Stimulated activated naive CD8-positive, alpha-beta T cell treated with anti-CD3 and anti-CD28 coated beads, Interleukin-15, Interleukin-2, amounts not matched to agents 100 ng/mL and 50 ng/mL, for 24 hours (primary cell): ENCODE results near the gene MKNK2.

Experiments used
- H3K27ac Mint-ChIP-seq: one replicate; pipeline ENCODE4 v1.8.0; 2021; ENCODE audit warnings: mild to moderate bottlenecking, mixed read lengths
- H3K27me3 Mint-ChIP-seq: one replicate; pipeline ENCODE4 v1.8.0; 2021; ENCODE audit warnings: mixed read lengths
- H3K36me3 Mint-ChIP-seq: one replicate; pipeline ENCODE4 v1.8.0; 2021; ENCODE audit warnings: low read depth, mixed read lengths
- H3K4me1 Mint-ChIP-seq: one replicate; pipeline ENCODE4 v1.8.0; 2021; ENCODE audit warnings: low read depth, mixed read lengths
- H3K4me3 Mint-ChIP-seq: one replicate; pipeline ENCODE4 v1.8.0; 2021; ENCODE audit warnings: mild to moderate bottlenecking, mixed read lengths
- H3K9me3 Mint-ChIP-seq: one replicate; pipeline ENCODE4 v1.8.0; 2021; ENCODE audit warnings: mixed read lengths

MKNK2 gene

DNA sequence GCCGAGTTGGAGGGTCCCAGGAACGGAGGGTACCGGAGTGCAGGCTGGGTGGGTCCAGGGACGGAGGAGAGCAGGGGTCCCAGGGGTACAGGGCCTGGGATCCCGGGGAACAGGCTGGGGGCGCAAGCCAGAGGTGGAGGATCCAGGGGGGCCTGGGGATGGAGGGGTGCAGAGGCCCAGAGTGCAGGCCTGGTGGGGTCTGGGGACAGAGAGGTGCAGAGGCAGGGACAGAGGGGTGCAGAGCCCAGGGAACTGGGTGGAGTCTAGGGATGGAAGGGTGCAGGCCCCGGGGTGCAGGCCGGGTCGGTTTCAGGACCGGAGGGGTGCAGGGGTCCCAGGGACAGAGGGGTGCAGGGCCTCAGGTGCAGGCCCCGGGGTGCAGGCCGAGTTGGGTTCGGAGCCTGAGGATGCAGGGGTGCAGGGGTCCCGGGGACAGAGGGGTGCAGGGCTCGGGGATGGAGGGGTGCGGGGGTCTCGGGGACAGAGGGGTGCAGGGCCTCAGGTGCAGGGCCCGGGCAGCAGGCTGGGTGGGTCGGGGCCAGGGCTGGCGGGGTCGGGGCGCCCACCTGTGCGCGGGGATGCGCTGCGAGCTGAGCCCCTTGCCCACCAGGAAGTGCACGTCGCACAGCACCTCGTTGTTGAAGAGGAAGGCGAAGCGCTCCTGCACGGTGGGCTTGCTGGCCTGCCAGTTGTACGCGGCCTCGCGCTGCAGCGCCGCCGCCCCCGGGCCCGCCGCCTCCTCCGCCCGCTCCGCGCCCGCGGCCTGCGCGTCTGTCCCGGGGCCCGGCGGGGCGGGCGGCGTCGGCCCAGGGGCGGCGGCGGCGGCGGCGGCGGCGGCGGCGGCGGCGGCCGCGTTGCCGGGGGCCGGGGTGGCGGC, 36.1 kb downstream of the MKNK2 start:
- Mint-ChIP-seq H3K4me1 (peaks cover 12% of the 10 kb centered on the region), H3K27ac (no peak overlapping the region), H3K36me3 (no peaks in the 10 kb centered on the region), H3K4me3 (peak overlapping the region; percentile 53), H3K9me3 (no peaks in the 10 kb centered on the region), H3K27me3 (no peaks in the 10 kb centered on the region)

DNA sequence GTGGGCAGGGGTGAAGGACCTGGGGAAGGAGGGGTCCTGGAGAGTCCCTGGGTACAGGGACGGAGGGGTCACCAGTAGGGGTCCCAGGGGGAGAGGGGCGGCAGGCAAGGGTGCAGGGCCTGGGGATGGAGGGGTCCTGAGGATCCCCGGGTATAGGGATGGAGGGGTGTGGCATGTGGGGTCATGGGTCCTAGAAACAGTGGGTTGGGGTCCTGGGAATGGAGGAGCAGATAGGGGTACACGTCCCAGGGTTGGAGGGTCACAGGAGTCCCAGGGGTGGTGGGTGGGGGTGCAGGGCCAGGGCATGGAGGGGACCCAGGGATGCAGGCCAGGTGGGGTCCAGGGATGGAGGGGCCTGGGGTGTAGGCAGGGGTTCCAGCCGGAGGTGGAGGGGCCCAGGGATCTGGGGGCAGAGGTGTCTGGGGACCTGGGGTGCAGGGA, 36.9 kb downstream of the MKNK2 start:
- H3K4me1 Mint-ChIP-seq: peaks cover 6% of the 10 kb centered on the region
- H3K27me3 Mint-ChIP-seq: no peaks in the 10 kb centered on the region
- H3K27ac Mint-ChIP-seq: no peak overlapping the region
- no peaks in the 10 kb centered on the region for H3K9me3 Mint-ChIP-seq
- no peak overlapping the region for H3K4me3 Mint-ChIP-seq
- H3K36me3 Mint-ChIP-seq: no peaks in the 10 kb centered on the region

DNA sequence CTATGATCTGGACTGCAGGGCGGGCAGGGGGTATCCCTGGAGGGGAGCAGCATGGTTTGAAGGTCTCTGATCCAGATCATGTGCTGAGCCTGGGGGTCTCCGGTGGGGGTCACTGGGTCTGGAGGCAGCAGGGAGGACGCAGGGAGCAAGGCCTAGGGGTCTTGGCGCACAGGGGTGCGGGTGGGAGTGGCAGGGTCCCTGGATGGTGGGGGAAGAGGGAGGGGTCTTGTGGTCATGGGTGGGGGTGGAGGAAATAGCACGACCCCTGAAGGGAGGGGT, 37.4 kb downstream of the MKNK2 start:
- peaks cover 6% of the 10 kb centered on the region for H3K4me1 Mint-ChIP-seq
- H3K36me3 Mint-ChIP-seq: no peaks in the 10 kb centered on the region
- H3K9me3 Mint-ChIP-seq: no peaks in the 10 kb centered on the region
- no peak overlapping the region for H3K27ac Mint-ChIP-seq
- H3K27me3 Mint-ChIP-seq: no peaks in the 10 kb centered on the region
- H3K4me3 Mint-ChIP-seq: no peak overlapping the region

DNA sequence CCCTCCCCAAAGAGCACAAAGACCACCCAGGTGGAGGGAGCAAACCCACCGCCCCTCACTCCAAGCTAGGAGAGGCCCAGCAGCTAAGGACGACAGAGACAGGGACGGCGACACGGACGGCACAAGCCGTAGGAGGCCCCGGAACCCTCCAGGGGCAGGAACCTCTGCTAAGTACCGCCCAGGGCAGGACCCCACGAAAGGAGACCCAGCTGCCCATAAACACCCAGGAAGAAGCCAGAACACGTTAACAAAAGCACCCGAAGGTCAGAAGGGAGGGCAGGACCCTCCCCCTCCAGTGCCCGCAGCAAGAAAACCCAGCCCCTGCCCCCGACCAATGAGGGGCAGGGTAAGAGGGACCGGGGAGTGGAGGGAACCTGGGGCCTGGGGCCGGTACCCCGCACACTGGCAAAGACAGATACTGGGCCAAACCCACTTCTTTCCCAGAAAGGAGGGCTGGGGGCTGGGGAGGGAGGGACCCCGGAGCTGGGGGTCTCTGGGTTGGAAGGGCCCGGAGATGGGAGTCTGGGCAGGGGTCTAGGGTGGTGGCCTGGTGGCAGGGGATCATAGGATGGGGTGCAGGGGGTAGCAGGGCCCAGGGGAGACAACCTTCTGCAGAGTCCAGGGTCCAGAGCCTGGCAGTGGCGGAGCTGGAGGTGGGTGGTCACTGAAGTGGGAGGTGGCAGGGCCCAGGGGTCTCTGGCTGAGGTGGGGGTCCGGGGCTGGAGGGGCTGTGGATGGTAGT, 37.9 kb downstream of the MKNK2 start:
- Mint-ChIP-seq H3K27ac (no peak overlapping the region), H3K4me3 (no peak overlapping the region), H3K9me3 (no peaks in the 10 kb centered on the region), H3K36me3 (no peaks in the 10 kb centered on the region), H3K27me3 (no peaks in the 10 kb centered on the region), H3K4me1 (peaks cover 6% of the 10 kb centered on the region)

DNA sequence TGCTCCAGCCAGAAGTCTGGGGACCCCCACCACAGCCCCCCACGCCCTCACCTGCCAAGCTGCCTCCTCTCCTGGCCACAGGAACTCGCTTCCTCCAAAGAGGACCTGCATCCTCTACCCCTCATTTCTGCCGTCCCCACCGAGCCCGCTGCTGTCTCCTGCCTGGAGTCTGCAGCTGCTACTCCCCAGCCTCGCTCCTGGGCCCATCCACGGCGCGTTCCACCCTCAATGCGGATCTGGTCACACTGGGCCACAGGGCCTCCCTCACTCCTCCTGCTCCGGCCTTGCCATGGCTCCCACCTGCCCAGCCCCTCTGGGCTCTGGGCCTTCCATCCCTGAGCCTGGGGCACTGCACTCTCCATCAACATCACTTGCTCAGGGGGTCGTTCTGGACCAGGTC, 39.9 kb downstream of the MKNK2 start:
- H3K4me1 Mint-ChIP-seq: peaks cover 2% of the 10 kb centered on the region
- H3K27ac Mint-ChIP-seq: no peak overlapping the region
- no peaks in the 10 kb centered on the region for H3K36me3 Mint-ChIP-seq
- H3K4me3 Mint-ChIP-seq: no peak overlapping the region
- no peaks in the 10 kb centered on the region for H3K9me3 Mint-ChIP-seq
- no peaks in the 10 kb centered on the region for H3K27me3 Mint-ChIP-seq

DNA sequence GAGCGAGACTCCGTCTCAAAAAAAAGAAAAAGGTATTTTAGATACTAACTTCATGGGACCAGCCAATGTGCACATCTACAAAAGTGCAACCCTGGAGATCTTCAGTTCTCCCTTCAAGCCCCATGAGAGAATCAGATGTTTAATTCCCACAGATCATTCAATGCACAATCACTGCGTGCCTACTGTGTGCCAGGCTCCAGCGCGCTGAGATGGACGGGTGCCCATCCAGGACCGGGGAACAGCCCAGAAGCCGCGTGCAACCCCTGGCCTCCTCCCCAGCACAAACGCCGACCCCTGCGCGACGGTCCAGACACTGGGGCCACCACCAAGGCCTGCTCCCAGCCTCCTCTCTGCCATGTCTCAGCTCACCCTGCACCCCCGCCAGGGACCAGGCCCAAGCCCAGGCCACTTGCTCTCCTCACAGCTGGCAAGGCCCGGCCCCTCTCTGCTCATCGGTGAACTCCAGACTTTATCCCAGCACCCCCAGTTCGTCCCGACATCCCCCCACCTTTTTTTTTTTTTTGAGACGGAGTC, 40.8 kb downstream of the MKNK2 start:
- Mint-ChIP-seq H3K4me1 (no peaks in the 10 kb centered on the region), H3K9me3 (no peaks in the 10 kb centered on the region), H3K4me3 (no peak overlapping the region), H3K27me3 (no peaks in the 10 kb centered on the region), H3K36me3 (no peaks in the 10 kb centered on the region), H3K27ac (no peak overlapping the region)

DNA sequence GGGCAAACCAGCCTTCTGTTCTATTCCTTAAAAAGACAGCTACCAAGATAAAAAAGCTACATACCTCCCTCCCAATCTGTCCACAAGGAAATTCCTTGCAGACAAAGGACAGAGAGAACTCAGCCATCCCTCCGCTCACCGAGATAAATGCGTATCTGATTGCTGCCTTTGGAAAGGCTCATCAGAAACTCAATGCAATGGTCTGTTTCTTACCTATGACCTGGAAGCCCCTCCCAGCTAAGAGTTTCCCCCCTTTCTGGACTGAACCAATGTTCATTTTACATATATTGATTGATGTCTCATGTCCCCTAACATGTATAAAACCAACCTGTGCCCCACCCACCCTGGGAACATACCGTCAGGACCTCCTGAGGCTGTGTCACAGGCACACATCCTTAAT, 47.2 kb downstream of the MKNK2 start:
- Mint-ChIP-seq H3K4me3 (no peak overlapping the region), H3K27ac (no peak overlapping the region), H3K9me3 (no peaks in the 10 kb centered on the region), H3K36me3 (no peaks in the 10 kb centered on the region), H3K27me3 (no peaks in the 10 kb centered on the region), H3K4me1 (no peaks in the 10 kb centered on the region)

DNA sequence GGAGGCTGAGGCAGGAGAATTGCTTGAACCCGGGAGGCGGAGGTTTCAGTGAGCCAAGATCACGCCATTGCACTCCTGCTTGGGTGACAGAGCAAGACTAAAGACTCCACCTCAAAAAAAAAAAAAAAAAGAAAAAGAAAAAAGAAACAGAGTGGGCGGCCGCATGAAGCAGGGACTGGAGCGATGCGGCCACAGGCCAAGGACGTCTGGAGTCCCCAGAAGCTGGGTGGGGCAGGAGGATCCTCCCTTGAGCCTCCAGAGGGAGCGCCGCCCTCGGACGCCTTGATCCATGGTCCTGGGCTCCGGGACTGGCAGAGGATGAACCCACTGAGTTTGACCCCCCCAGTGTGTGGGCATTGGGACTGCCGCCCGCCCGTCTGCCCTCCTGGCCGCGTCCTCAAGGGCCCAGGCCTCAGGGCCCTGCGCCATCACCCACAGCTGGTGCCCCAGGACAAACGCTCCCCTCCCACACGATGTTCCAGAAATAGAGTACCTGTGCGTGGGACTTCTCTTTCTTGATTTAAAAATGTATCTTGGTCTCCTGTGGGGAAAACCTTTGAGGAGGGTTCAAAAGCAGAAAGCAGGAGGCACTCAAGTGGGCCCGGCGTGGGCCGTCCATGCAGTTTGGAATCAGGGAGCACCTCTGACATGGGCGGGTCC, 51.1 kb downstream of the MKNK2 start:
- Mint-ChIP-seq H3K4me3 (no peak overlapping the region), H3K27ac (no peak overlapping the region), H3K36me3 (peaks cover 14% of the 10 kb centered on the region), H3K27me3 (no peaks in the 10 kb centered on the region), H3K9me3 (no peaks in the 10 kb centered on the region), H3K4me1 (peaks cover 3% of the 10 kb centered on the region)

DNA sequence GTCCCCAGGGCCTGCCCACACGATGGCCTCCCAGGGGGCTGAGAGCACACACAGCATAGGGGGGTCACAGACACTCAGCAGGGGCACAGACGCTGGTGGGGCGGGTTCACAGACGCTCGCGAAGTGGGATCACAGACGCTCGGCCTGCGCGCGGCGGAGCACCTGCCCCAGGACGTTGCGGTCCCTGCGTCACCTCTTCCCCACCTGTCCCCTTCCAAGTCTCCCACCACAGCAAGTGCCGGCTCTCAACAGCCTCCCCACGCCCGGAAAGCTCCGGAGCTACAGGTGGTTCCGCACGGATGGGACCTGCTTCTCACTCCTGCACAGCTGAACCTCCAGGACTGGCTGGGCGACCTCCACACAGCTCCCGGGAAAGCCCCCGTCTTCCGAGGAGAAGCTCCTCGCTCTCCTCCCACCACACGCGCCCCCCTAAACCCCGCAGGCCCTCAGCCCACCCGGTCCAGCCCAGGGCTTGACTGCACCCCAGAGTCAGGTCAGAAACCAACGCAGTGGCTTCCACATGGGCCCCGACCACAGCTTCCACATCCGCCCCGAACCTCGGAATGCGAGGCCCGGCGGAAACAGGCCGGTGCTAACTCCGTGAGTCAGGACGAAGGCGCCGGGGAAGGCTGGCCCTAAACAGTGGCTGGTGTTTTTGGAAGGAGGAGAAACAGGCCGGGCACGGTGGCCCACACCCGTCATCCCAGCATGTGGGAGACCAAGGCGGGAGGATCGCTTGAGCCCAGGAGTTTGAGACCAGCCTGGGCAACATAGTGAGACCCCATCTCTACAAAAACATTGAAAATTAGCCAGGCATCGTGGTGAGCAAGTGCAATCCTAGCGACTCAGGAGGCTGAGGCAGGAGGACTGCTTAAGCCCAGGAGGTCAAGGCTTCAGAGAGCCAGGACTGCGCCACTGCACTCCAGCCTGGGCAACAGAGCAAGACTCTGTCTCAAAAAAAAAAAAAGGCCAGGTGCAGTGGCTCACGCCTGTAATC, 52.0 kb downstream of the MKNK2 start:
- peaks cover 3% of the 10 kb centered on the region for H3K4me1 Mint-ChIP-seq
- H3K27me3 Mint-ChIP-seq: no peaks in the 10 kb centered on the region
- H3K27ac Mint-ChIP-seq: no peak overlapping the region
- no peak overlapping the region for H3K4me3 Mint-ChIP-seq
- H3K9me3 Mint-ChIP-seq: no peaks in the 10 kb centered on the region
- peaks cover 14% of the 10 kb centered on the region for H3K36me3 Mint-ChIP-seq

DNA sequence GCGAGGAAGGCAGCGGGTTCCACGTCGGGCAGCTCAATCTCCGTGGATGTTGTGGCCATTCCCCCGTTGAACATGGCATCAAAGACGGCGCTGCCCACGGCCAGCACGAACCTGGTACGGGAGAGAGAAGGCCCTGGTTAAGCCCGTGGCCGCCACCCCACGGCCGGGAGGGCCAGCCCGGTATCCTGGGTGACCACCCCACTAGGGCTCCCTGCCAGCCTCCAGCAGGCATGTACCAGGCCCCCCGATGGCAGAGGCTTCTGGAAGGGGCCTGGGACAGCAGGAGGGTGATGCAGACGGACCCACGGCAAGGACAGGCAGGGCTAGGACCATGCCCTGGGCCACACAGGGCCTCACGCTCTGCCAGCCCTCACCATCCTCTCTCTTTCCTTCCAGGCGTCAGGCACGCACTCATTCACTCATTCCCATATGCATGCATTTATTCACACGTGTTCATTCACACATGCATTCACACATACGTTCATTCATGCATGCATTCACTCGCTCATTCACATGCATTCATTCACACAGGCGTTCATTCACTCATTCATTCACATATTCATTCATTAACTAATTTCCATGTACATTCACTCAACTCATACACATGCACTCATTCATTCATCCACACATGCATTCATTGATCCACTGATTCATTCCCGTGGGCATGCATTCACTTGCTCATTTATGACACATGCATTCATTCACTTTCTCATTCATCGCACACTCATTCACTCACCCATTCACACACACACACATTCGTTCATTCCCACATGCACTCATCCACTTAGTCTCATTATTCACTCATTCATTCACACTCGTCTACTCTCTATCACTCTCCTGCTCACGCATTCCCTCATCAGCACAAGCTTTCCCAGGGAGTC, 53.5 kb downstream of the MKNK2 start:
- peaks cover 3% of the 10 kb centered on the region for H3K4me1 Mint-ChIP-seq
- H3K27me3 Mint-ChIP-seq: no peaks in the 10 kb centered on the region
- H3K36me3 Mint-ChIP-seq: peaks cover 14% of the 10 kb centered on the region
- no peak overlapping the region for H3K27ac Mint-ChIP-seq
- no peak overlapping the region for H3K4me3 Mint-ChIP-seq
- H3K9me3 Mint-ChIP-seq: no peaks in the 10 kb centered on the region

DNA sequence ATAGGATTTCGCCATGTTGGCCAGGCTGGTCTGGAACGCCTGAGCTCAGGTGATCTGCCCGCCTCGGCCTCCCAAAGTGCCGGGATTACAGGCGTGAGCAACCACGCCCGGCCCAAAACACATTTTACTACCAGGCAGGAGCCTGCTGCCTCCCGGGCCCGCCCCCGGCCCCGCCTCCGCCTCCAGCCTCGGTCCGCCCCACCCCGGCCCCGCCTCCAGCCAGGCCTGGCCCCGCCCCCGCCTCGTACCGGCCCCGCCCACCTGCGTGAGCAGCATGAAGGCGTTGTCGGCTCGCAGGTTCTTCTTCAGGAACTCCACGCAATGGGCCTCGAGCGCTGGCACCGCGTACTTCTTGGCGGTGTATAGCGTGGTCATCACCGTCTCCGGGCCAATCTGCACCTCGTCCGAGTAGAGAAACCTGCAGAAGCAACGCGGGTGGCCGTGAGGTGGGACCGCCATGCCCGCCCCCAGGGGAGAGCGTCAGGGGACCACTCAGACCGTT, 58.2 kb downstream of the MKNK2 start:
- H3K4me1 Mint-ChIP-seq: peaks cover 3% of the 10 kb centered on the region
- H3K9me3 Mint-ChIP-seq: no peaks in the 10 kb centered on the region
- no peaks in the 10 kb centered on the region for H3K27me3 Mint-ChIP-seq
- H3K4me3 Mint-ChIP-seq: no peak overlapping the region
- H3K27ac Mint-ChIP-seq: no peak overlapping the region
- H3K36me3 Mint-ChIP-seq: peaks cover 20% of the 10 kb centered on the region

DNA sequence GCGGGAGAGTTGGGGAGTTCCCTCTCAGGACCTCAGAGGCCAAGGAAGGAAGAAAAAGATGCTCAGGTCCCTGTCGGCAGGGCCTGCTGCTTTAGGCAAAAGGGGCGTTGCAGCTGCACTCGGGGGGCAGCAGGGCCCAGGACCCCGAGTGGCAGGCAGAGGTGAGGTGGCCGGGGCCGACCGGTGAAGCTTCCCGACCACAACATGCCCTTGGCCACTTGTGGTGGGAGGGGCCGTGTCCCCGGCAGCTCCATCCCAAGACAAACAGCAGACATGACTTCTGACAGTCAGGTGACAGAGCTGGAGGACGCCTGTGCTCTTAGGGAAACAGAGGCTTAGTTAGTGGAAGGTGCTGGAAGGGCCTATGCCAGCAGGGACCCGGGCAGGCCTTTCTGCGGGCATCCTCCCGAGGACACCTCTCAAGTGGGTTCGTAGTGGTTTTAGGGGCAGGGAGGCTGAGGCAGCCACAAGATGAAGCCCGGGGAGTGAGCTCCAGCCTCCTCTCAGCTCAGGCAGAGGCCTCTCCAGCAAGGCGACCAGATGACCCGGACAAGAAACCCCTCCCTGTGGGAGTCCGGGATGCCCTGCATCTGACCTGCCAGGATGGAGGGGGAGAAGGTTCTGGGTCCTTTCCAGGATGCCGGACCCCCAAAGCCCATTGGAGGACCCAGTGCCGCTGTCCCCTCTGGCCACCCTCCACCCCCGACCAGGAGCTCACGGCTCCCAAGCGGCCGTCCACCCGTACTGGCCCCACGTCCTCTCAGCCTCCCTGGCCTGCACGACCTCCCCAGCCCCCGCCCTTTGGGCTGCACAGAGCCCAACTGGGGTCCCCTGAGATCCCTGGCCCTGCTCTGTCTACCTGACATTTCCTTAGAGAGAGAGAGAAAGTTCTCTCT, 59.8 kb downstream of the MKNK2 start:
- Mint-ChIP-seq H3K4me1 (no peaks in the 10 kb centered on the region), H3K9me3 (no peaks in the 10 kb centered on the region), H3K27me3 (no peaks in the 10 kb centered on the region), H3K36me3 (peaks cover 14% of the 10 kb centered on the region), H3K27ac (no peak overlapping the region), H3K4me3 (no peak overlapping the region)
